CD14-positive monocyte (primary cell): ENCODE data around the gene ZDHHC14. TPM values are rescaled to one million over a fixed set of nuclear protein-coding genes. Genes with fewer than 3 reads are reported as not detected.

Experiments used
- DNase-seq, 3 donors: peaks; one replicate each; pipeline ENCODE4 v3.0.0-alpha.2; 2011 to 2022
- H2AFZ ChIP-seq: 2 replicates; pipeline ENCODE4 v1.6.0; 2012; ENCODE audit warnings: mild to moderate bottlenecking, low read depth, low read length, inconsistent platforms; ENCODE audit not compliant: insufficient read depth, poor library complexity, severe bottlenecking
- H3K27ac ChIP-seq, 2 donors: 1 replicate in 1 of 2; 2 replicates in 1 of 2; pipeline ENCODE4 v1.5.1; 2012 to 2013; ENCODE audit warnings: low read length in 2 of 2, control low read depth in 1 of 2, inconsistent platforms in 1 of 2, low read depth in 1 of 2, mild to moderate bottlenecking in 1 of 2
- H3K27me3 ChIP-seq, 2 donors: one replicate each; pipeline versions ENCODE4 v1.6.0 to v1.6.1; 2011 to 2013; ENCODE audit warnings: low read length in 2 of 2; ENCODE audit not compliant: control insufficient read depth in 2 of 2, insufficient read depth in 2 of 2
- H3K36me3 ChIP-seq, 2 donors: replicated peaks in 1 of 2; 1 replicate in 1 of 2; 2 replicates in 1 of 2; pipeline versions ENCODE4 v1.5.1 to v1.6.1; 2012 to 2013; ENCODE audit warnings: low read length in 2 of 2, control low read depth in 1 of 2, inconsistent platforms in 1 of 2, mild to moderate bottlenecking in 1 of 2; ENCODE audit not compliant: insufficient read depth in 2 of 2, control insufficient read depth in 1 of 2
- H3K4me1 ChIP-seq, 2 donors: 1 replicate in 1 of 2; 2 replicates in 1 of 2; pipeline versions ENCODE4 v1.5.1 to v1.6.1; 2012 to 2013; ENCODE audit warnings: low read length in 2 of 2, control low read depth in 1 of 2, inconsistent platforms in 1 of 2, mild to moderate bottlenecking in 1 of 2, moderate library complexity in 1 of 2; ENCODE audit not compliant: insufficient read depth in 2 of 2, control insufficient read depth in 1 of 2
- H3K4me2 ChIP-seq: replicated peaks from 2 replicates; pipeline ENCODE3; 2012; ENCODE audit warnings: low read length, moderate library complexity, mild to moderate bottlenecking; ENCODE audit not compliant: poor library complexity, severe bottlenecking; ENCODE audit errors: extremely low read depth
- H3K4me3 ChIP-seq, 3 experiments: fragments of 200-600 bp in 1 of 3; sonication (generic) in 1 of 3; replicated peaks in 1 of 3; 1 replicate in 2 of 3; 2 replicates in 1 of 3; pipeline ENCODE4 v1.5.1; 2011 to 2013; ENCODE audit warnings: low read length in 3 of 3, mild to moderate bottlenecking in 3 of 3, control low read depth in 2 of 3, low read depth in 2 of 3, inconsistent platforms in 1 of 3, moderate library complexity in 1 of 3
- H3K79me2 ChIP-seq: 2 replicates; pipeline ENCODE4 v1.6.0; 2012; ENCODE audit warnings: mild to moderate bottlenecking, control low read depth, inconsistent platforms, low read length, moderate library complexity; ENCODE audit not compliant: insufficient read depth
- H3K9ac ChIP-seq: 2 replicates; pipeline ENCODE4 v1.6.0; 2017; ENCODE audit warnings: low read length, mild to moderate bottlenecking; ENCODE audit not compliant: insufficient read depth, poor library complexity, severe bottlenecking
- H3K9me3 ChIP-seq, 2 donors: replicated peaks in 1 of 2; 1 replicate in 1 of 2; 2 replicates in 1 of 2; pipeline versions ENCODE4 v1.5.1 to v1.6.1; 2012 to 2013; ENCODE audit warnings: low read length in 2 of 2, control low read depth in 1 of 2; ENCODE audit not compliant: control insufficient read depth in 1 of 2, insufficient read depth in 1 of 2
- H4K20me1 ChIP-seq: 2 replicates; pipeline ENCODE4 v1.6.0; 2012; ENCODE audit warnings: mild to moderate bottlenecking, low read length, control low read depth, moderate library complexity; ENCODE audit not compliant: insufficient read depth
- H3K27ac Mint-ChIP-seq, 7 donors: one replicate each; pipeline ENCODE4 v1.8.0; 2020; ENCODE audit warnings: mild to moderate bottlenecking in 7 of 7, mixed read lengths in 7 of 7, moderate library complexity in 6 of 7, inconsistent platforms in 2 of 7
- H3K27me3 Mint-ChIP-seq, 3 donors: one replicate each; pipeline ENCODE4 v1.8.0; 2021 to 2022; ENCODE audit warnings: low read depth in 3 of 3, mild to moderate bottlenecking in 3 of 3, mixed read lengths in 3 of 3, moderate library complexity in 3 of 3, inconsistent platforms in 1 of 3
- H3K36me3 Mint-ChIP-seq, 2 donors: one replicate each; pipeline ENCODE4 v1.8.0; 2020; ENCODE audit warnings: mixed read lengths in 2 of 2, inconsistent platforms in 1 of 2, mild to moderate bottlenecking in 1 of 2
- H3K4me1 Mint-ChIP-seq: one replicate; pipeline ENCODE4 v1.8.0; 2020; ENCODE audit warnings: mild to moderate bottlenecking, mixed read lengths
- H3K4me3 Mint-ChIP-seq, 2 donors: one replicate each; pipeline ENCODE4 v1.8.0; 2020; ENCODE audit warnings: mild to moderate bottlenecking in 2 of 2, mixed read lengths in 2 of 2, moderate library complexity in 1 of 2
- H3K9me3 Mint-ChIP-seq, 7 donors: one replicate each; pipeline ENCODE4 v1.8.0; 2020 to 2022; ENCODE audit warnings: mixed read lengths in 7 of 7, mild to moderate bottlenecking in 6 of 7, moderate library complexity in 6 of 7, inconsistent platforms in 2 of 7
- CTCF ChIP-seq: fragments of 200-600 bp; IDR thresholded peaks from one replicate; pipeline ENCODE4 v1.8.0; 2022; ENCODE audit warnings: antibody characterized with exemption, mild to moderate bottlenecking
- WGBS: methylation state at CpG from one replicate; pipeline ENCODE4 v1.1.5; 2013; ENCODE audit warnings: missing lambda C conversion rate; ENCODE audit not compliant: insufficient coverage; 5-methylcytosine and 5-hydroxymethylcytosine counted together
- intact Hi-C, 2 donors: fragments of 100-400 bp; cut with micrococcal nuclease; formaldehyde crosslinking; loops; one replicate each; pipeline versions ENCODE4 v1.15.0 to v1.15.1; 2023
- polyA plus RNA-seq, 3 donors: library from polyadenylated mRNA; depleted of rRNA in 1 of 3; unstranded in 2 of 3; stranded (reverse) in 1 of 3; fragments of 300-500 nt in 2 of 3; fragments of >200 nt in 1 of 3; fragmentation: Illumina TruSeq in 2 of 3; gene quantifications; 1 replicate in 2 of 3; 2 replicates in 1 of 3; pipeline ENCODE4 v1.2.3, GENCODE V29; 2012 to 2021

ZDHHC14 gene
- polyA plus RNA-seq, 3 donors: 0.30 to 1.7 (median 0.93) TPM

GRCh38 chr6:157531169-157531985 lies 150.4 kb downstream of the ZDHHC14 start:
- Mint-ChIP-seq H3K36me3 (peaks cover 0 to 6% of the 10 kb centered on the region in 2 donors), H3K9me3 (no peaks in the 10 kb centered on the region), H3K4me1 (peaks cover 48% of the 10 kb centered on the region), H3K27ac (no peak overlapping the region), H3K27me3 (peaks cover 0 to 1% (median 0%) of the 10 kb centered on the region in 3 donors), H3K4me3 (no peak overlapping the region)
- Histone ChIP-seq H3K79me2 (peaks cover 3% of the 10 kb centered on the region), H3K4me3 (no peak overlapping the region), H3K9me3 (no peaks in the 10 kb centered on the region), H3K27me3 (no peaks in the 10 kb centered on the region), H3K36me3 (no peaks in the 10 kb centered on the region), H3K27ac (no peak overlapping the region), H2AFZ (no peak overlapping the region), H3K4me1 (peaks cover 49 to 50% of the 10 kb centered on the region in 2 donors), H3K9ac (no peak overlapping the region), H4K20me1 (no peaks in the 10 kb centered on the region), H3K4me2 (no peak overlapping the region)
- WGBS: 96% methylated on average over 22 of the region's 25 CpGs
- TF ChIP-seq CTCF: no peak
- intact Hi-C loops: no loop called here
- DNase-seq: no peak

- peaks cover 3% of the 10 kb centered on the region for H3K79me2 ChIP-seq
- intact Hi-C loops: no loop called here
- no peaks in the 10 kb centered on the region for H4K20me1 ChIP-seq
- H3K36me3 ChIP-seq: no peaks in the 10 kb centered on the region
- no peak for DNase-seq
- Mint-ChIP-seq H3K36me3 (peaks cover 0 to 3% of the 10 kb centered on the region in 2 donors), H3K9me3 (no peaks in the 10 kb centered on the region), H3K4me3 (no peak overlapping the region), H3K27me3 (peaks cover 0 to 1% (median 0%) of the 10 kb centered on the region in 3 donors), H3K27ac (no peak overlapping the region), H3K4me1 (peaks cover 50% of the 10 kb centered on the region)
- H3K4me1 ChIP-seq: peaks cover 54% of the 10 kb centered on the region in 2 donors
- no peak overlapping the region for H3K9ac ChIP-seq
- no peak overlapping the region for H3K4me3 ChIP-seq
- no peaks in the 10 kb centered on the region for H3K9me3 ChIP-seq
- no peak overlapping the region for H3K4me2 ChIP-seq
- no peak overlapping the region for H2AFZ ChIP-seq
- TF ChIP-seq CTCF: no peak
- H3K27me3 ChIP-seq: no peaks in the 10 kb centered on the region
- 69% methylated on average over 2 of the region's 3 CpGs for WGBS
- H3K27ac ChIP-seq: no peak overlapping the region
Observed at GRCh38 chr6:157531986-157532365, 151.0 kb downstream of the ZDHHC14 start.
